ENCODE results near the gene RPAIN. TPM values are rescaled to one million over a fixed set of nuclear protein-coding genes. Genes with fewer than 3 reads are reported as not detected.

RPAIN gene
- total and polyA plus RNA-seq, 4 donors, result 10.9 to 37.0 (median 27.8) TPM

DNA sequence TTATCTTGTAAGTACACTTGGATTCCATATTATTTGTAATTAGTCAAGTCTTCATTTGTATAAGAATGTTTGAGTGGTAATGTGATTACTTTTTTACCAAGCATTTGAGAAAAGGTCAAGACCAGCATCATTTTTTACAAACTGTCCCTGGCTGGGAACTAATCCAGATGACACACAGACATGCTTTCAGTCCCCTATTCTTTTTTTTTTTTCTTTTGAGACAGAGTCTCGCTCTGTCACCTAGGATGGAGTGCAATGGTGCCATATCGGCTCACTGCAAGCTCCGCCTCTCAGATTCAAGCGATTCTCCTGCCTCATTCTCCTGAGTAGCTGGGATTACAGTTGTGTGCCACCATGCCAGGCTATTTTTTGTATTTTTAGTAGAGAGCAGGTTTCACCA lies 61.5 kb downstream of the RPAIN start:
- H3K4me3 ChIP-seq (ENCODE audit: low read depth in 1 of 3, low read length in 3 of 3), result no peak overlapping the region
- H3K9me3 ChIP-seq (ENCODE audit: control insufficient read depth in 4 of 4, low read length in 3 of 4), result no peaks in the 10 kb centered on the region
- H3K36me3 ChIP-seq (ENCODE audit: control insufficient read depth in 4 of 4, insufficient read depth in 3 of 4, low read depth in 1 of 4, low read length in 3 of 4), result peaks cover 17 to 59% (median 55%) of the 10 kb centered on the region in 4 donors
- H3K27ac ChIP-seq (ENCODE audit: low read depth in 1 of 2, low read length in 2 of 2), result no peak overlapping the region
- H3K27me3 ChIP-seq (ENCODE audit: control insufficient read depth in 4 of 4, insufficient read depth in 4 of 4, low read length in 3 of 4), result no peaks in the 10 kb centered on the region
- H3K9ac ChIP-seq (ENCODE audit: low read depth in 1 of 2, low read length in 2 of 2), result no peak overlapping the region
- 98% methylated on average over 4 of the region's 4 CpGs for WGBS
- TF ChIP-seq FOXA2 (IDR thresholded peaks at IDR 0.05), result no peak
- peaks cover 0 to 22% (median 12%) of the 10 kb centered on the region in 4 donors for H3K4me1 ChIP-seq (ENCODE audit: control insufficient read depth in 4 of 4, insufficient read depth in 4 of 4, low read length in 3 of 4)
- no peak for DNase-seq (ENCODE audit: low spot score)

Other genes starting within 250 kb of the RPAIN start
- gene ZNF594, start 228.3 kb upstream of the RPAIN start, total RNA-seq, result 1 to 10 TPM; 6.7 to 7.4 TPM
- 1 to 10 TPM in 1 of 2 donors, under 1 TPM in 1; 0.76 to 1.5 TPM for gene ZNF594, start 228.3 kb upstream of the RPAIN start, polyA plus RNA-seq
- gene SCIMP, start 185.3 kb upstream of the RPAIN start, total RNA-seq, result 1 to 10 TPM; 3.9 to 5.7 TPM
- gene SCIMP, start 185.3 kb upstream of the RPAIN start, polyA plus RNA-seq, result 1 to 10 TPM; 3.0 TPM
- gene RABEP1, start 137.9 kb upstream of the RPAIN start, total RNA-seq, result 10 to 100 TPM; 21.5 to 26.6 TPM
- 10 to 100 TPM; 13.3 to 19.7 TPM for gene RABEP1, start 137.9 kb upstream of the RPAIN start, polyA plus RNA-seq
- 100 to 1,000 TPM in 1 of 2 donors, 10 to 100 TPM in 1; 61.4 to 124 TPM for gene NUP88, start 520 bp upstream of the RPAIN start, total RNA-seq
- gene NUP88, start 520 bp upstream of the RPAIN start, polyA plus RNA-seq, result 10 to 100 TPM; 39.6 to 53.4 TPM
- 100 to 1,000 TPM in 1 of 2 donors, 10 to 100 TPM in 1; 94.9 to 107 TPM for gene C1QBP, start 19.0 kb downstream of the RPAIN start, total RNA-seq
- 100 to 1,000 TPM; 118 to 123 TPM for gene C1QBP, start 19.0 kb downstream of the RPAIN start, polyA plus RNA-seq
- 10 to 100 TPM in 1 of 2 donors, 1 to 10 TPM in 1; 7.7 to 12.7 TPM for gene DHX33, start 48.8 kb downstream of the RPAIN start, total RNA-seq
- gene DHX33, start 48.8 kb downstream of the RPAIN start, polyA plus RNA-seq, result 1 to 10 TPM; 2.5 to 6.4 TPM
- gene DERL2, start 66.0 kb downstream of the RPAIN start, total RNA-seq, result 10 to 100 TPM; 35.8 to 37.7 TPM
- gene DERL2, start 66.0 kb downstream of the RPAIN start, polyA plus RNA-seq, result 10 to 100 TPM; 54.1 to 75.3 TPM
- gene MIS12, start 66.4 kb downstream of the RPAIN start, total RNA-seq, result 10 to 100 TPM; 16.0 to 18.6 TPM
- 1 to 10 TPM; 4.3 to 6.2 TPM for gene MIS12, start 66.4 kb downstream of the RPAIN start, polyA plus RNA-seq
- 1 to 10 TPM; 2.9 to 5.4 TPM for gene NLRP1, start 164.3 kb downstream of the RPAIN start, total RNA-seq
- gene NLRP1, start 164.3 kb downstream of the RPAIN start, polyA plus RNA-seq, result 1 to 10 TPM; 1.8 to 3.2 TPM